GM18861 (cell line): Measurements from ENCODE around the gene ZDHHC21.

Source experiments
- ATAC-seq: cut with Tn5 transposase; IDR thresholded peaks from one replicate; pipeline ENCODE4 v1.9.1; 2021; ENCODE audit not compliant: unreplicated experiment

The ZDHHC21 gene, protein sequence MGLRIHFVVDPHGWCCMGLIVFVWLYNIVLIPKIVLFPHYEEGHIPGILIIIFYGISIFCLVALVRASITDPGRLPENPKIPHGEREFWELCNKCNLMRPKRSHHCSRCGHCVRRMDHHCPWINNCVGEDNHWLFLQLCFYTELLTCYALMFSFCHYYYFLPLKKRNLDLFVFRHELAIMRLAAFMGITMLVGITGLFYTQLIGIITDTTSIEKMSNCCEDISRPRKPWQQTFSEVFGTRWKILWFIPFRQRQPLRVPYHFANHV

DNA sequence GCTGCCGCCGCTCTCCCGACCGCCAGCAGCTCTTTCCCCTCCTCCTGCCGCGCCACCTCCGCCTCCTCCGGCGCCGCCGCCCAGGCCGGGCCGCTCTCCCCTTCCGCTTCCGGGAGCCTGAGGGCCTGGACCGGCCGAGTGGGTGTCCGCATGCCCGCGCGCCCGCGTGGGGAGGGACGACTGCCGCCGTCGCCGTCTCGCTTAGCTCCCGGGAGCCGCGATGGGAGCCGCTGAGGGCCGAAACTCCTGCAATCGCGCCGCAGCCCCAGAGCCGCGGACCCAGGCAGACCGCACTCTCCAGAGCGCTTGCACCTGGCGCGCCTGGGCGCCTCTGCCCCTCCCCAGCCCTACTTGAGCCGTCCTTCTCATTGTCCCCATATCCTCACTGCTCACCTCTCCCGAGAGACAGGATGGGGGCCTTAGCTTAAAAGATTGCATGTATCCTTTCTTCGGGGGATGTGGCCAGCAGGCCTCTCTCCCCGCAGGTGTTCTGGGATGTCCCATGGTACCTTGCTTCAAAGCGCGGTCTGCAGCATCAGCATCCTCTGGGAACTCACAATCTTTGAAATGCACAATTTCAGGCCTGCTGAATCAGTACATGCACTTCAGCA, at the start of gene ZDHHC21:
TSS of gene ZDHHC21 (minus strand) at position 182 of the 611 bp plus-strand sequence. CDS start 19,092 bp downstream, outside the sequence.
- peak; percentile 61 for ATAC-seq

DNA sequence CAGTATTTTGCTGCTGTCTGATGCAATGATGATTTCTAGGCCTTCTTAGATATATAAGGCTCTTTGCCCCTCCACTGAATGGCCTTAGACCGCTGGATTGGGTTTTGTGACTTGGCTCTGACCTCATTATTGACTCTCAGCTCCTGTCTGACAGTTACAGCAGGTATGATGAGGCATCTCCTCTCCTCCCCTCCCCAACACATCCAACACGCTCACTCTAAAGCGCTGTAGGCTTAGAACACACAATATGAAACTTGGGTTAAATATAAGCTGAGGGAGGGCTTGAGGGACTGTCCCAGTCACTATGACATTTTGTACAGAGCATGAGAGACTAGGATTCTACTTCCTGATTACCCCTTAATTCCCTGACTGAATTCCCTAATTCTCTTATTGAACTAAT, 48.1 kb upstream of the ZDHHC21 start:
- peak; percentile 98 for ATAC-seq

DNA sequence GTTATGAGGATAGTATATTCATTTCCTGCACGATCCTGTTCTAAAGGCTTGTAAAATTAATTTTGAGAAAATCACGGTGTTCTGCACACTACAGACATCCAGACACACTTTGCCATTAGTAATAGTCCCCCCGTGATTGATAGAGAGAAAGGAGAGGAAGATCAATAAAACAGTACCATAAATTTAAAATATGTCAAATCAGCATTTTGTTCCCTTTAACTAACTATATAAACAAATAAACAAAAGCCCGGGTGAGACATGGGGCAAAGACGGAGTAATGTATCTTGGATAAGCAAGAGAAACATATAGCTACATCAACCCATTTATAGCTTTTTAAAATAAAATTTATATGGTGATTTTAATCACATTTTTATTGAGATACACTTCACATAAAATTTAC, 39.9 kb upstream of the ZDHHC21 start:
- no peak for ATAC-seq

DNA sequence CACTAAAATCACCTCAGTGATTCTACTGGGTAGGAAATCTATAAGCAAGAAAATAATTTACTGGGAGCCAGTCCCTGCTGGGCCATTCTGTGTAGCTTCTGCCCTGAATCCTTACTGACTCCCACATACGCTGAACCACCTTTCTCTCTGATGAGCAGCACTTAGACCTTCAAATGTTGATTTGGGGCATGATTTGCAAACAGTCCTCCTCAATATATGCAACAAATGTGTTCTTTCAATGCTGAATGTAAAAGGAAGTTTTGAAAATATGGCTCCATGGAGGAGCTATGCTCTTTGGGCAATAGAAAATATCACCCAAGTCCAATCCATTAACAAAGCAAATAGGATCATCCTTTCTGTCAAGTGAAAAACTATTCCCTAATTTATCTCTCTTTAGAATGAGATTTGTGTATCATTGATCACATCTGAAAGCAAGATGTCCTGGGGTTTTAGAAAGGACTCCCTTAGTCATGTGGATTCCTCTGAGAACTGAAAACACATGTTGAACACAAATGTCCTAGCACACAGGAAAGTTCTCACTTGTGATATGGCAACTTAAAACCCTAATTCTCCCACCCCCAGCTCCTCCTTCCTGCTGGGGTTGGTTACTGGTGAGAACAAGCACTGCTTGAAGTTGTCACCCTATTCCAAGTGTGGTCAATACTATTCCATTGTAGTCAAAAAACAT, 38.2 kb upstream of the ZDHHC21 start:
- no peak for ATAC-seq

DNA sequence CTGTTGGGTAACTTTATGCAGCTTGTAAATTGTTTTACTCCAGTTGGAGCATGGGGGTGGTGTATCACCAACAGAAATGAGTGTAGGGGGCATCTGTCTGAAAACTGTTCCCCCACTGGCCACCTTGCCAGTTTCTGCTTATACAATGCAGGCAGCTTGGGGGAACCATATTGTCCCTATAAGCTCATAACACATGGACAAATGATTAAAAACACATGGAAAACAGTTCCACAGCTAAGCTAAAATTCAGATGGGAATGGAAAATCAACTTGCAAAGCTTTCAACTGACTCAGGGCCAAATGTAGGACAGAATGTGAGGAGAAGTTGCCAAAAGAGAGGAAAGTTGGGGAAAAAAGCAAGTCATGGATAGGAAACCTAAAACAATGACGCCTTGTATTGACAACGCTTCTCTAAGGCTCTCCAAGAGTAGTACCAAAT, 37.2 kb upstream of the ZDHHC21 start:
- ATAC-seq: no peak

DNA sequence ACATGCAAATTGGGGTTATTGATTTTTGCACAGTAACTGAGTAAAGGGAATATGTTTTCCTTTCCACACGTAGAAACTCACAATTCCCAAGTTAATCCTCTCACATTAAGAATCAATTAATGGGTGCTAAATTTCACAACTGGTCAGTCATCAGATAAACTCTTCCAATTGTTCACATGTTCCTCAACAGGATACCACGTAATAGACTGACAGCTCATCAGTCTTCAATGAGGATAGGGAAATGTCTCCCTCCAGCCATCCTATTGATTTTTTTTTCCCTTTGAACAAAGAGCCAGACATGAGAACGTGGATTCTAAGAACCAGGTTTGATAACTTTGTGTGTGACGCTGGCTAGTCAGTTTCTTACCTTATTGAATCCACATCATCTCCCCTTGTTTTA, 30.1 kb upstream of the ZDHHC21 start:
- no peak for ATAC-seq

DNA sequence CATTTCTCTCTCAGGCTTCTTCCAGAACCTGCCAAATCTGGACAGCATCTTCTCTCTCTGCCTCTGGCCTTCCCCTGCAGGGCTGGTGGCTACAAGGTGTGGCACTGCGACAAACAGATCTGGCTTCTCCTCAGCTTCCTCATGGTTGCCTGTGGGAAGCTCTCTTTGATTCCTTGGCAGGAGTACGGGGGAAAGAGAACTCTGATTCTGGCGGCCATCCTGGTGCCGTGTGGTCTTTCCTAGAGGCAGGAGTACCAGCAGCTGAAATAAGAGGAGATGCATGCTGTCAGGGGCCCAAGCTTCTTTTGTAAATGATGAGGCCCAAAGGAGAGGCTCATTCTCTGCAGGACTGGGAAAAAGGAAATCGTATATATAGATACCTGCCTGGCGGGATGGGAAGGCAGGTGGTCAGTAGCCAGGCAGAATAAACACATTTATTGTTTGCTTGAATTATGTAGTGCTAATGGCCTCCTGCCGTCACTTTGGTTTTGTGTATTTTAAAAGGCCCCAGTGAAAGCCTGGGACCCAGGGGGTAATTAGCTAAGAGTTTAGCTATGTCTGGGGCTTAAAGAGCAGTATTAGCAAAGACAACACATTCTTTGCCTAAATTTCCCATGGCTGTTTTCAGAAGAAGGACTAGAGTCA, 29.3 kb upstream of the ZDHHC21 start, which contains the start of gene CER1:
TSS of gene CER1 (minus strand) at position 343 of the 645 bp plus-strand sequence. CDS start at position 282, 61 bp downstream.
- ATAC-seq: no peak

DNA sequence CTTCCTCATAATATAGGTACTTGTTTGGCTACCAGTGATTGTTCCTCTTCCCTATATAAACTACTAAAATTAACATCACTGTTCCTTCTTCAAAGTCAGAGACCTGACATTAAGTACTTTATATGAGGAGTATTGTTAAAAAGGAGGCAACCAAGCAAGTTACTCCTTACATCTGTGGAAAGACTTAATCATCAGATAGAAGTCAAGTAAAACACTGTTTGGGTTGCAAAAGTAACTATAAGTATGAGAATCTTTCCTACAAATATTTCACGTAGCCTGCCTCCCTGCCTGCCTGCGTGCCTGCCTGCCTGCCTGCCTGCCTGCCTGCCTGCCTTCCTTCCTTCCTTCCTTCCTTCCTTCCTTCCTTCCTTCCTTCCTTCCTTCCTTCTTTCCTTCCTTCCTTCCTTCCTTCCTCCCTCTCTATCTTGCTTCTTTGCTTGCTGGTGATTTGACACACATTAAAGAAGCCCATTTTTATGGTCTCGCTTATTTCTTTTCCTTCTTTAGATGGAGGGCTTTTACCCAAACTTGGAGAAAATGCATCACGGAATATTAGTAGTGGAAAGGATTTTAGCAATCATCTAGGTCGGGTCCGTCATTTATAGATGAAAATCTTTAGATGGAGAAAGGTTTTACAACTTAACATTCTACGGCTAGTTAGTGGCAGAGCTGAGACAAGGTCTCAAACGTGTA, 26.1 kb upstream of the ZDHHC21 start:
- ATAC-seq: no peak

DNA sequence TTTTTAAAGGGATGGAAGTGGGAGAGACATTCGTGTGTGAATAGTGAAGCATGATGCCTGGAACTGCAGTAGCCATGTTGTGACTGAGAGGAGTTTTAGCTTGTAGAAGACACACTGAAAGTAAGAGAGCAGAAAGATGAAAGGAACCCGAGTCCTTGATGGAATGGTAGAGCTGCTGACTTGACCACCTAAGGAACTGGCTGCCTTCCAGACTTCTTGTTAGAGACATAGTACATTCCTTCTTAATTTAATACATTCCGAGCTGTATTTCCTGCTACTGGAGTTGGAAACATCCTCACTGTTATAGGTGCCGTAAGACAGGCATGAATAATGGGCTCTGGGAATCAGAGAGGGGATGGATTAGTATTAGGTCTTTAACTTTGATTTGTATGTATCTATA, 21.9 kb upstream of the ZDHHC21 start:
- ATAC-seq: no peak

DNA sequence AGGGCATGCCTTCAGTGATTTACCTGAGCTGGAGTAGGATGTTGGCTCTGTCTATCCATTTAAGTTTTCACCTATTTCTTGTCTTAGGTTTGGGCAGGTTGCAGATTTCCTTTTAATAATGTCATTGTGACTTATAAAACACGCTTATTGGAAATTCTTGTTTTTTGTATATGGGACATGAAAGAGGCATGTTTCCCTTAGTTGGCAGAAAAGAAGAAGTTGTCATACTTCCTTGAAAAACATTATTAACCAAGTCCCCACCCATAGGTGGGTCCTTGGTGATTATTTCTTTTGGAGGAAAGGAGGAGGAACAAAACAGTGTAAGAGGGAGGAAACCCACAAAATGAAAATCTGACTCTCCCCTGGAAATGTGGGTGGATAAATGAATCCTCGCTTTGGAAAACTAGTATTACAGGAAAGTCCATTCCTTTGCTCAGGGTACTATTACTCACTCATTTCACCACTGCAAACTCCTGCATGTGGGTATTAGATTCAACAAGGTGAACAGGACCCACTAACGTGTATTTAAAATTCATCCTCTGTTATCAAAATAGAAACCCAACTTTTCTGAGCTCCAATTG, 20.0 kb upstream of the ZDHHC21 start:
- ATAC-seq: no peak

DNA sequence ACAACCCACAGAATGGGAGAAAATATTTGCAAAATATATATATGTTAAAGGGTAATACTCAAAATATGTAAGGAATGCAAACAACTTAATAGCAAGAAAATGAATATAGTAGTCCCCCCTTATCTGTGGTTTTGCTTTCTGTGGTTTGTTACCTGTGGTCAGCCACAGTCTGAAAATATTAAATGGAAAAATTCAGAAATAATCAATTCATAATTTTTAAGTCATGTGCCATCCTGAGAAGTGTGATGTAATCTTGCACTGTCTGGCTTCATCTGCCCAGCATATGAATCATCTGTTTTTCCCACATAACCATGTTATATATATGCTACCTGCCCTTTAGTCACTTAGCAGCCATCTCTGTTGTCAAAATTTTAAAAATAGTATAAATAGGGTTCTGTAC, 17.6 kb upstream of the ZDHHC21 start:
- no peak for ATAC-seq

DNA sequence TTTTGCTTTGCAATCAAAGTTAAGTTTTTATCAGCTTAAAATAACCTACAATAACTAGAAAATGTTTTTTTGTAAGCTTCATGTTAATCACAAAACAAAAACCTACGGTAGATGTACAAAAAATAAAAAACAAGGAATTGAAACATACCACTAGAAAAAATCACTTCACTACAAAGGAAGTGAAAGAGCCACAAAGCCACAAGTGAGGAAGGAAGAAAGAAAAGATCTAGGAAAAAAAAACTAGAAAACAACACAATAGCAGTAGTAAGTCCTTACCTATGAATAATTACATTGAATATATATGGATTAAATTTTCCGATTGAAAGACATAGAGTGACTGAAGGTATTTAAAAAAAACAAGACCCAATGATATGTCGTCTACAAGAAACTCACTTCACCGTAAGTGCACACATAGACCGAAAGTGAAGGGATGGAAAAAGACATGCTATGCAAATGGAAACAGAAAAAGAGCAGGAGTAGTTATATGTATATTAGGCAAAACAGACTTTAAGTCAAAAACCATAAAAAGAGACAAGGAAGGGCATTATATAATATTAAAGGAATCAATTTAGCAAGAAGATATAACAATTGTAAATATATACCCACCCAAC, 13.4 kb upstream of the ZDHHC21 start:
- ATAC-seq: peak; percentile 55

DNA sequence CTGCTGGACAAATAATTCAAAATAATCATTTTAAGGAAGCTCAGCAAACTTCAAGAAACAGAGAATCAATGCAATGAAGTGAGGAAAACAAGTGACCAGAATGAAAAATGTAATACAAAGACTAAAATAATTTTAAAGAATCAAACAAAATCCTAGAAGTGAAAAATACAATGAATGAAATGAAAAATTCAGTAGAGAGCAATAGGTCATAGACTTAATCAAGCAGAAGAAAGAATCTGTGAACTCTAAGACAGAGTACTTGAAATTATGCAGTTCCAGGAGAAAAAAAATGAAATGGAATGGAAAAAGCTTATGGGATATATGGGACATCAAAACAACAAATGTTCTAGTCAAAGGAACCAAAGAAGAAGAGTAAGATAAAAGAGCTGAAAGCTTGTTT, 11.8 kb upstream of the ZDHHC21 start:
- ATAC-seq: no peak

DNA sequence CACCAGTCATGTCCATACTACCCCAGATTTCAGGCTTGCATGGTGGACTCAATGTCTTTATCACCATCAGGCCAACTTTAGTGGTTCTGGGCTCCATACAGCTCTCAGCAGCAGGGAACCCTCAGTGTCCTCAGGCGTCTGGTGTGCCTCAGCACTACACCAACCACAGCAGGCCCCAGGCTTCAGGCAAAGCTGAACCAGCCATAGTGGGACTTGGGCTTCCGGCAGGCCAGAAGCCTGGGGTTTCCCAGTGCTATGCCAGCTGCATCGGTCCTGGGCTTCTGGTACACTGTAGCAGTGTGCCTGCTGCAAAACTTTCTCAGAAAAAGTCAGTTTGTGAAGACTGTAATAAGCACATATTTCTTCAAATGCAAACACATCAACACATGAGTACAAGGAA, 11.0 kb upstream of the ZDHHC21 start:
- ATAC-seq: no peak

DNA sequence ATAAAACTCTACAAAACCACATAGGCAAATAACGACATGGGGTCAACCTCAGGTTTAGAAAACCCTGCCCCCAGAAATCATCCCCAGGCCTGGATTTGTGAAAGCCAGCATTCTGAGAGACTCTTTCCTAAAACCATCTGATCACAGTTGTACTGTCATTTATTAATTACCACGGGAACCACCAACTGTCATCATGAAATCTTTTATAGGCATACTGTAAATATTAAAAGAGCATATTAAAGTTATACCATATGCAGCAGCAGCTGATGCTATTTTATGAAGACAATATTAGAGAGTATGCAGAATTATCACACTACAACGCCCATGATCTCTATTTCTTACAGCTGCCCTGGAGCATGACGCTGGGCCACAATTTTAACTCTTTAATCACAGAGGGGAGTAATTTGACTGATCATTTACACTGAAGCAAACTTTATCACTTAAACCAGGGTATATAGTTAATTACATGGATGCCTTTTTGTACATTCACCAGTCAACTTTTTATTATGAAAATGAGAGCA, 9.0 kb upstream of the ZDHHC21 start:
- no peak for ATAC-seq

DNA sequence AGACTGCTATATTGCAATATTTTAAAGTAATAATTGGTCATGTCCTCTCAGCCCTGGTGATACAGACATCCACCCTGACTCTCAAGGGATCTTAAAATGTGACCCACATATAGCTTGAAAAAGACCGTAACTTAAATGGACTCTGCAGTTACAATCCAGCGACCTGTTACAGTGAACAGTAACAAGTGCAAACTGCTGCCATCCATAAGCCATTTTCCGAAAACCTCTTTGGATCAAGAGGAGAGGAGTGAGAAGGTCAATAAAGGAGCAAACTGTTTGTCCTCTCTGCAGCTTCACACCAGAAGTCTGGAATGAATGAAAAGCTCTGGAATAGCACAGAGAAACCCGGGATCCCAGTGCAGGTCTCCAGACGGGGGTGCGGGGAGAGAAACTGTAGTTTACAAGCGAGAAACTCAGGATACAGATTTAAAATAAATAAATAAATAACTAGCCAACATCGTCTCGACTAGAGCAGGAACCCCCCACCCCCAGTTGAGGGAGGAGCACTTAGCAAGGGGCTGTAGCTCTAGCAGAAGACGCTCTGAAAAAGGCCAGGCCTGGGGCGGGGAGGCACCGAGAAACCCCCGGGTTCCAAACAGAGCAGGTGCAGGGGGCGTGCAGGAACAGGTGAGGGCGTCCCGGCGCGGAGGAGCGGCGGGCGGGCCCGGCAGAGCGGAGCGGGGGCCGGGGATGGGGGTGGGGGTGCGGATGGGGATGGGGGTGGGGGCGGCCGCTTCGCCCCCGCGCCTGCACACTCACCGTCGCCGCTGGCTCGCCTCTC, 572 bp downstream of the ZDHHC21 start:
- ATAC-seq: peak; percentile 24

DNA sequence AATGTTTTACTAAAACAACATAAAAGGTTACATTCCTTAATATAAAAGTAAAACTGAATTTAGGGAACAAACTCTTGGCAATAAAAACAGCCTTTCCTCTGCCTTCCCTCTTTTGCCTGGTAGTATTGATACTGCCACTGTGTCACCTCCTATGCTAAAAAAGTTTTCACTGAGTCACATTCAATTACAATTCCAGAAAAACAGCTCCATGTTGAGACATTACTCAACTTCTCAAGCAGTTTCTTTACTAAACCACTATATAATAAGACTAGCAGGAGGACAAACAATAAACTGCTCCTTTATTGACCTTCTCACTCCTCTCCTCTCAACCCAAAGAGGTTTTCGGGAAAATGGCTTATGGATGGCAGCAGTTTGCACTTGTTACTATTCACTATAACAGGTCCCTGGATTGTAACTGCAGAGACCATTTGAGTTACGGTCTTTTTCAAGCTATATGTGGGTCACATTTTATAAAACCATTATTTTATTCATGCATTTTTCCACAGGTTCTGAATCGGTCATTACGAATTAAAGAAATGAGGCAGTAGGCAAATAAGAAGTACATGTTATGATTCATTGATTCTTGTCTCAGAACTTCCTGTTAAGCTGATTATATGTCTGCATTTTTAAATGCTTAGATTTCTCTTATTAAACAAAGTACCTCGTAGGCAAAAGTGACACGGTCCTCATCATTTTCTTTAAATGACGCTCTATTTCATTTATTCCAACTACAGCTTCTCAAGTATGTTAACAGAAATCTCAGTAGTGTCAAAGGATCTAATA, 2.1 kb downstream of the ZDHHC21 start:
- no peak for ATAC-seq

DNA sequence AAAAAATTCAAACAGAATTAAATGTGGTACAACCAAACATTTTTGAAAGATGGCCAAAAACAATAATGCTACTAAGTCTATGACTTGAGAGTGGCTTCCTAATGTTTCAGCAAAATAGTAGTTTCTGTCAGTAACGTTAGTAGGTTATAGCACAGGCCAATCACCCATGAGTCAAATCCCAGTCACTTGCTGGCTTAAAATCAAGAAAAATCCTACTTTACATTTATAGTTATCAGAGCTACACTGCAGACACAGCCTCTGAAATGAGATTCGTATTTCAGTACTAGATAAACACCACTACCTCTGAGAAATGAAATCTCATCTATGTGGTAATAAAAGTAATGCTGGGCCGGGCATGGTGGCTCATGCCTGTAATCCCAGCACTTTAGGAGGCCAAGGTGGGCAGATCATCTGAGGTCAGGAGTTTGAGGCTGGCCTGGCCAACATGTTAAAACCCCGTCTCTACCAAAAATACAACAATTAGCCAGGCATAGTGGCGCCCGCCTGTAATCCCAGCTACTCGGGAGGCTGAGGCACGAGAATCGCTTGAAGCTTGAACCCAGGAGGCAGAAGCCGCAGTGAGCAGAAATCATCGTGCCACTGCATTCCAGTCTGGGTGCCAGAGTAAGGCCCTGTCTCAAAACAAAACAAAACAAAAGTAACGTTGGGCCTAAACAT, 6.1 kb downstream of the ZDHHC21 start:
- no peak for ATAC-seq
